ENCODE measurements around the gene C19orf67.

Gene C19orf67

GRCh38 chr19:14093117-14093823 lies 7.7 kb upstream of the C19orf67 start:
- H3K36me3 ChIP-seq (ENCODE audit: control insufficient read depth, insufficient read depth, low read length): peaks cover 17% of the 10 kb centered on the region
- no peak for DNase-seq (ENCODE audit: extremely low read depth, insufficient read length)
- H3K27me3 ChIP-seq (replicated peaks; ENCODE audit: control insufficient read depth, insufficient read depth, low read length): no peaks in the 10 kb centered on the region
- no peak overlapping the region for H3K4me3 ChIP-seq (replicated peaks; ENCODE audit: low read depth, low read length)
- no peak for TF ChIP-seq CTCF (IDR thresholded peaks at IDR 0.05; ENCODE audit: insufficient read depth, low read length, poor library complexity, severe bottlenecking)

GRCh38 chr19:14091813-14092462 lies 6.4 kb upstream of the C19orf67 start:
- TF ChIP-seq CTCF (IDR thresholded peaks at IDR 0.05; ENCODE audit: insufficient read depth, low read length, poor library complexity, severe bottlenecking): no peak
- Histone ChIP-seq H3K4me3 (replicated peaks; ENCODE audit: low read depth, low read length) (peak overlapping the region; percentile 68), H3K36me3 (ENCODE audit: control insufficient read depth, insufficient read depth, low read length) (peaks cover 13% of the 10 kb centered on the region), H3K27me3 (replicated peaks; ENCODE audit: control insufficient read depth, insufficient read depth, low read length) (no peaks in the 10 kb centered on the region)
- DNase-seq (ENCODE audit: extremely low read depth, insufficient read length): no peak

GRCh38 chr19:14091081-14091812 lies 5.7 kb upstream of the C19orf67 start:
- peaks cover 7% of the 10 kb centered on the region for H3K36me3 ChIP-seq (ENCODE audit: control insufficient read depth, insufficient read depth, low read length)
- DNase-seq (ENCODE audit: extremely low read depth, insufficient read length): peak; percentile 84

GRCh38 chr19:14090509-14091080 lies 5.0 kb upstream of the C19orf67 start, which contains the start of gene SAMD1:
Gene SAMD1, minus strand, starts transcription at chr19:14090751.
- DNase-seq (ENCODE audit: extremely low read depth, insufficient read length): peak; percentile 88
- no peaks in the 10 kb centered on the region for H3K27me3 ChIP-seq (replicated peaks; ENCODE audit: control insufficient read depth, insufficient read depth, low read length)
- no peak for TF ChIP-seq CTCF (IDR thresholded peaks at IDR 0.05; ENCODE audit: insufficient read depth, low read length, poor library complexity, severe bottlenecking)
- H3K36me3 ChIP-seq (ENCODE audit: control insufficient read depth, insufficient read depth, low read length): peaks cover 7% of the 10 kb centered on the region
- peak within 1 kb of the TSS; percentile 69 for H3K4me3 ChIP-seq (replicated peaks; ENCODE audit: low read depth, low read length)

More at GRCh38 chr19:14091081-14091812, 5.7 kb upstream of the C19orf67 start:
- H3K4me3 ChIP-seq (replicated peaks; ENCODE audit: low read depth, low read length): peak overlapping the region; percentile 68
- peak; percentile 44 for TF ChIP-seq CTCF (IDR thresholded peaks at IDR 0.05; ENCODE audit: insufficient read depth, low read length, poor library complexity, severe bottlenecking)
- no peaks in the 10 kb centered on the region for H3K27me3 ChIP-seq (replicated peaks; ENCODE audit: control insufficient read depth, insufficient read depth, low read length)

GRCh38 chr19:14089662-14090508 lies 4.3 kb upstream of the C19orf67 start:
- Histone ChIP-seq H3K27me3 (replicated peaks; ENCODE audit: control insufficient read depth, insufficient read depth, low read length) (no peaks in the 10 kb centered on the region), H3K36me3 (ENCODE audit: control insufficient read depth, insufficient read depth, low read length) (peaks cover 7% of the 10 kb centered on the region), H3K4me3 (replicated peaks; ENCODE audit: low read depth, low read length) (peak overlapping the region; percentile 69)
- TF ChIP-seq CTCF (IDR thresholded peaks at IDR 0.05; ENCODE audit: insufficient read depth, low read length, poor library complexity, severe bottlenecking): no peak
- peak; percentile 81 for DNase-seq (ENCODE audit: extremely low read depth, insufficient read length)
